Left lung (tissue), 10 donors: ENCODE measurements around the gene KHDC1L. TPM values are rescaled to one million over a fixed set of nuclear protein-coding genes. Genes with fewer than 3 reads are reported as not detected.
A peak's percentile ranks its signal among the peaks of the same experiment; 100 is the strongest.
"Not testable (repeated sequence)": the region's sequence is repeated elsewhere in the genome, so short reads cannot be mapped to it uniquely, and the experiment has no call there.

ENCODE experiments used
- ATAC-seq: fragments of 200-7000 bp; cut with Tn5 transposase; one replicate; pipeline ENCODE4 v1.9.1; 2020; ENCODE audit warnings: moderate library complexity
- DNase-seq, 4 donors: peaks; one replicate each; pipeline ENCODE4 v3.0.0-alpha.2; 2013 to 2020
- H3K27ac ChIP-seq, 2 donors: fragments of 200-600 bp; sonication (generic) in 1 of 2; one replicate each; pipeline versions ENCODE4 v1.5.0 to v1.8.0; 2020 to 2021
- H3K27me3 ChIP-seq, 2 donors: fragments of 200-600 bp; sonication (generic) in 1 of 2; one replicate each; pipeline versions ENCODE4 v1.5.0 to v1.8.0; 2020 to 2021
- H3K36me3 ChIP-seq, 2 donors: fragments of 200-600 bp; sonication (generic) in 1 of 2; one replicate each; pipeline versions ENCODE4 v1.5.0 to v1.8.0; 2020 to 2021
- H3K4me1 ChIP-seq, 2 donors: fragments of 200-600 bp; one replicate each; pipeline ENCODE4 v1.8.0; 2021
- H3K4me3 ChIP-seq, 2 donors: fragments of 200-600 bp; sonication (generic) in 1 of 2; one replicate each; pipeline versions ENCODE4 v1.5.0 to v1.8.0; 2020 to 2021; ENCODE audit warnings: mild to moderate bottlenecking in 1 of 2
- H3K9me3 ChIP-seq, 2 donors: fragments of 200-600 bp; sonication (generic) in 1 of 2; one replicate each; pipeline versions ENCODE4 v1.5.0 to v1.8.0; 2020 to 2021
- CTCF ChIP-seq, 2 donors: fragments of 200-600 bp; sonication (generic) in 1 of 2; IDR thresholded peaks; one replicate each; pipeline versions ENCODE4 v1.5.0 to v1.8.0; 2021; ENCODE audit warnings: antibody characterized with exemption in 2 of 2
- intact Hi-C, 2 donors: fragments of 100-400 bp; cut with DNase I; formaldehyde crosslinking; loops; one replicate each; pipeline versions ENCODE4 v1.11.2 to v1.14.2; 2022
- polyA plus RNA-seq, 6 donors: library from polyadenylated mRNA; unstranded; fragments of 120-200 nt; gene quantifications; one replicate each; pipeline ENCODE4 v1.2.1, GENCODE V29; 2013; ENCODE audit not compliant: insufficient read length in 6 of 6
- total RNA-seq, 2 donors: library from RNA; stranded (reverse); fragmentation: NEBNext Ultra II Directional; extraction: Animal tissue kit (Norgen Biotek cat#: 25700); gene quantifications; one replicate each; pipeline ENCODE4 v1.2.1, GENCODE V29; 2021
- donor health status: DM: no; HTN: yes; CAD: no.
- donor health status: DM: no; HTN: no; CAD: no.

Gene KHDC1L
- total and polyA plus RNA-seq, 8 donors: 0.24 to 1.2 (median 0.88) TPM; not detected in 2

GRCh38 chr6:73258721-73259120 lies 33.4 kb upstream of the KHDC1L start:
- intact Hi-C loops: no loop called here
- Histone ChIP-seq H3K27me3 (no peaks in the 10 kb centered on the region), H3K27ac (no peak overlapping the region), H3K4me1 (peaks cover 3 to 9% of the 10 kb centered on the region in 2 donors), H3K36me3 (no peaks in the 10 kb centered on the region), H3K4me3 (no peak overlapping the region), H3K9me3 (no peaks in the 10 kb centered on the region)
- ATAC-seq (no peak), DNase-seq (no peak)
- no peak for TF ChIP-seq CTCF (IDR thresholded peaks at IDR 0.05)

GRCh38 chr6:73254323-73254722 lies 29.0 kb upstream of the KHDC1L start:
- intact Hi-C loops, H3K27me3 ChIP-seq, ATAC-seq: not testable (repeated sequence)

DNA sequence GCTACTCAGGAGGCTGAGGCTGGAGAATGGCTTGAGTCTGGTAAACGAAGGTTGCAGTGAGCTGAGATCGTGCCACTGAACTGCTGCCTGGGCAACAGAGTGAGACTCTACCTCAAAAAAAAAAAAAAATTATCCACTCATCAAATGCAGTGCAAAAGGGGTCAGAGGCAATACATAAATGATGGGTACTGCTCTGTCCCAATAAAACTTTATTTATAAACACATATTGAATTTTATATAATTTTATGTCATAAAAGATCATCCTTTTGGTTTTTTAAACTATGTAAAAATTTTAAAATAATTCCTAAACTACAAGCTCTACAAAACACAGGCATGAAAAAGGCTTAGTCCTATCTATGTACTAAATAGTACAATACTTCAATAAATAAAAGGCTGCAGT lies 27.4 kb upstream of the KHDC1L start:
- Histone ChIP-seq H3K27me3 (no peaks in the 10 kb centered on the region), H3K27ac (no peak overlapping the region), H3K4me3 (no peak overlapping the region), H3K4me1 (no peaks in the 10 kb centered on the region), H3K9me3 (no peaks in the 10 kb centered on the region), H3K36me3 (no peaks in the 10 kb centered on the region)
- intact Hi-C loops: no loop called here
- no peak for ATAC-seq
- no peak for TF ChIP-seq CTCF (IDR thresholded peaks at IDR 0.05)
- no peak for DNase-seq

More at GRCh38 chr6:73254323-73254722, 29.0 kb upstream of the KHDC1L start:
- not testable (repeated sequence) for H3K4me1 ChIP-seq, DNase-seq, H3K4me3 ChIP-seq, H3K27ac ChIP-seq, H3K36me3 ChIP-seq, H3K9me3 ChIP-seq

- Histone ChIP-seq H3K27me3 (no peaks in the 10 kb centered on the region), H3K4me1 (no peaks in the 10 kb centered on the region), H3K4me3 (no peak overlapping the region), H3K27ac (no peak overlapping the region), H3K9me3 (no peaks in the 10 kb centered on the region), H3K36me3 (no peaks in the 10 kb centered on the region)
- no peak for TF ChIP-seq CTCF (IDR thresholded peaks at IDR 0.05)
- ATAC-seq: no peak
- intact Hi-C loops: no loop called here
- DNase-seq: no peak
Measured at GRCh38 chr6:73250016-73250415, 24.7 kb upstream of the KHDC1L start.

GRCh38 chr6:73248192-73248903 lies 23.1 kb upstream of the KHDC1L start:
- H3K27me3 ChIP-seq: no peaks in the 10 kb centered on the region
- no peak overlapping the region for H3K27ac ChIP-seq
- ATAC-seq (peak; percentile 16), DNase-seq (no peak)
- H3K4me1 ChIP-seq: no peaks in the 10 kb centered on the region
- no peaks in the 10 kb centered on the region for H3K9me3 ChIP-seq
- H3K4me3 ChIP-seq: no peak overlapping the region
- H3K36me3 ChIP-seq: no peaks in the 10 kb centered on the region
- TF ChIP-seq CTCF (IDR thresholded peaks at IDR 0.05): no peak
- intact Hi-C loops: no loop called here

DNA sequence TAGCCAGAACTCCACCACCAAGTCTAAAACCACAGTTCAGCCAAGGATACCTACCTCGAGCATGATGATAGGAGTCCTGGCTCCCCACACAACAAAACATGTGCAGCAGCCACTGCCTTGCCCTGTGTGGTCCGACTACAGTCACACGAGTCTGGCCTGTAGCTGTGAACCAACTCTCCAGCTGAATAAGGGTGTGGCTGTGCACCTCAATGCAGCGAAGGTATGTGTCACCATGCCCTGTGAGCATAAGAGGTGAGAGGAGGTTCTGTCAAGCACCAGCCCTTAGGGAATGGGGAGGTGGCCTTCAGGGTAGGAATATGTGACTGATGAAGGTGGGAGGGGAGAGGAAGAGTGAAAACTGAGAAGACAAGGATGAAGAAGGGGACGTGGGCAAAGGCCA lies 16.7 kb upstream of the KHDC1L start:
- H3K36me3 ChIP-seq: no peaks in the 10 kb centered on the region
- no peak for ATAC-seq
- intact Hi-C loops: no loop called here

More for the DNA sequence above, 16.7 kb upstream of the KHDC1L start:
- Histone ChIP-seq H3K27me3 (no peaks in the 10 kb centered on the region), H3K9me3 (no peaks in the 10 kb centered on the region), H3K27ac (no peak overlapping the region), H3K4me1 (no peaks in the 10 kb centered on the region), H3K4me3 (no peak overlapping the region)
- no peak for DNase-seq
- no peak for TF ChIP-seq CTCF (IDR thresholded peaks at IDR 0.05)
